Activated CD8-positive, alpha-beta memory T cell treated with anti-CD3 and anti-CD28 coated beads, Interleukin-2, amount 50 U/mL, for 1 hour (primary cell): Measurements from ENCODE around the gene HBA2.
"Not testable (repeated sequence)": the region's sequence is repeated elsewhere in the genome, so short reads cannot be mapped to it uniquely, and the experiment has no call there.

Experiments used
- DNase-seq: peaks from one replicate; pipeline ENCODE4 v3.0.0-alpha.2; 2020; ENCODE audit errors: extremely low read depth

HBA2 gene

DNA sequence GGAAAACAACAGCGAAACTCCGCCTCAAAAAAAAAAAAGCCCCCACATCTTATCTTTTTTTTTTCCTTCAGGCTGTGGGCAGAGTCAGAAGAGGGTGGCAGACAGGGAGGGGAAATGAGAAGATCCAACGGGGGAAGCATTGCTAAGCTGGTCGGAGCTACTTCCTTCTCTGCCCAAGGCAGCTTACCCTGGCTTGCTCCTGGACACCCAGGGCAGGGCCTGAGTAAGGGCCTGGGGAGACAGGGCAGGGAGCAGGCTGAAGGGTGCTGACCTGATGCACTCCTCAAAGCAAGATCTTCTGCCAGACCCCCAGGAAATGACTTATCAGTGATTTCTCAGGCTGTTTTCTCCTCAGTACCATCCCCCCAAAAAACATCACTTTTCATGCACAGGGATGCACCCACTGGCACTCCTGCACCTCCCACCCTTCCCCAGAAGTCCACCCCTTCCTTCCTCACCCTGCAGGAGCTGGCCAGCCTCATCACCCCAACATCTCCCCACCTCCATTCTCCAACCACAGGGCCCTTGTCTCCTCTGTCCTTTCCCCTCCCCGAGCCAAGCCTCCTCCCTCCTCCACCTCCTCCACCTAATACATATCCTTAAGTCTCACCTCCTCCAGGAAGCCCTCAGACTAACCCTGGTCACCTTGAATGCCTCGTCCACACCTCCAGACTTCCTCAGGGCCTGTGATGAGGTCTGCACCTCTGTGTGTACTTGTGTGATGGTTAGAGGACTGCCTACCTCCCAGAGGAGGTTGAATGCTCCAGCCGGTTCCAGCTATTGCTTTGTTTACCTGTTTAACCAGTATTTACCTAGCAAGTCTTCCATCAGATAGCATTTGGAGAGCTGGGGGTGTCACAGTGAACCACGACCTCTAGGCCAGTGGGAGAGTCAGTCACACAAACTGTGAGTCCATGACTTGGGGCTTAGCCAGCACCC, 2.6 kb downstream of the HBA2 start:
- DNase-seq, result no peak

- DNase-seq, result not testable (repeated sequence)
These were observed 3.3 kb downstream of the HBA2 start for GRCh38 chr16:176006-176405.

DNA sequence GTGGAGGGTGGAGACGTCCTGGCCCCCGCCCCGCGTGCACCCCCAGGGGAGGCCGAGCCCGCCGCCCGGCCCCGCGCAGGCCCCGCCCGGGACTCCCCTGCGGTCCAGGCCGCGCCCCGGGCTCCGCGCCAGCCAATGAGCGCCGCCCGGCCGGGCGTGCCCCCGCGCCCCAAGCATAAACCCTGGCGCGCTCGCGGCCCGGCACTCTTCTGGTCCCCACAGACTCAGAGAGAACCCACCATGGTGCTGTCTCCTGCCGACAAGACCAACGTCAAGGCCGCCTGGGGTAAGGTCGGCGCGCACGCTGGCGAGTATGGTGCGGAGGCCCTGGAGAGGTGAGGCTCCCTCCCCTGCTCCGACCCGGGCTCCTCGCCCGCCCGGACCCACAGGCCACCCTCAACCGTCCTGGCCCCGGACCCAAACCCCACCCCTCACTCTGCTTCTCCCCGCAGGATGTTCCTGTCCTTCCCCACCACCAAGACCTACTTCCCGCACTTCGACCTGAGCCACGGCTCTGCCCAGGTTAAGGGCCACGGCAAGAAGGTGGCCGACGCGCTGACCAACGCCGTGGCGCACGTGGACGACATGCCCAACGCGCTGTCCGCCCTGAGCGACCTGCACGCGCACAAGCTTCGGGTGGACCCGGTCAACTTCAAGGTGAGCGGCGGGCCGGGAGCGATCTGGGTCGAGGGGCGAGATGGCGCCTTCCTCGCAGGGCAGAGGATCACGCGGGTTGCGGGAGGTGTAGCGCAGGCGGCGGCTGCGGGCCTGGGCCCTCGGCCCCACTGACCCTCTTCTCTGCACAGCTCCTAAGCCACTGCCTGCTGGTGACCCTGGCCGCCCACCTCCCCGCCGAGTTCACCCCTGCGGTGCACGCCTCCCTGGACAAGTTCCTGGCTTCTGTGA, 4.1 kb downstream of the HBA2 start, which contains the start of gene HBA1:
Gene HBA1 (plus strand): TSS at position 204 of the 906 bp plus-strand sequence. CDS start 37 bp downstream, at position 241.
- not testable (repeated sequence) for DNase-seq

DNA sequence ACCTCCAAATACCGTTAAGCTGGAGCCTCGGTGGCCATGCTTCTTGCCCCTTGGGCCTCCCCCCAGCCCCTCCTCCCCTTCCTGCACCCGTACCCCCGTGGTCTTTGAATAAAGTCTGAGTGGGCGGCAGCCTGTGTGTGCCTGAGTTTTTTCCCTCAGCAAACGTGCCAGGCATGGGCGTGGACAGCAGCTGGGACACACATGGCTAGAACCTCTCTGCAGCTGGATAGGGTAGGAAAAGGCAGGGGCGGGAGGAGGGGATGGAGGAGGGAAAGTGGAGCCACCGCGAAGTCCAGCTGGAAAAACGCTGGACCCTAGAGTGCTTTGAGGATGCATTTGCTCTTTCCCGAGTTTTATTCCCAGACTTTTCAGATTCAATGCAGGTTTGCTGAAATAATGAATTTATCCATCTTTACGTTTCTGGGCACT, 4.7 kb downstream of the HBA2 start:
- DNase-seq, result no peak

DNA sequence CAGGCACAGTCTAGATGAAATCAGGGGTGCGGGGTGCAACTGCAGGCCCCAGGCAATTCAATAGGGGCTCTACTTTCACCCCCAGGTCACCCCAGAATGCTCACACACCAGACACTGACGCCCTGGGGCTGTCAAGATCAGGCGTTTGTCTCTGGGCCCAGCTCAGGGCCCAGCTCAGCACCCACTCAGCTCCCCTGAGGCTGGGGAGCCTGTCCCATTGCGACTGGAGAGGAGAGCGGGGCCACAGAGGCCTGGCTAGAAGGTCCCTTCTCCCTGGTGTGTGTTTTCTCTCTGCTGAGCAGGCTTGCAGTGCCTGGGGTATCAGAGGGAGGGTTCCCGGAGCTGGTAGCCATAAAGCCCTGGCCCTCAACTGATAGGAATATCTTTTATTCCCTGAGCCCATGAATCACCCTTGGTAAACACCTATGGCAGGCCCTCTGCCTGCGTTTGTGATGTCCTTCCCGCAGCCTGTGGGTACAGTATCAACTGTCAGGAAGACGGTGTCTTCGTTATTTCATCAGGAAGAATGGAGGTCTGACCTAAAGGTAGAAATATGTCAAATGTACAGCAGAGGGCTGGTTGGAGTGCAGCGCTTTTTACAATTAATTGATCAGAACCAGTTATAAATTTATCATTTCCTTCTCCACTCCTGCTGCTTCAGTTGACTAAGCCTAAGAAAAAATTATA, 5.4 kb downstream of the HBA2 start:
- DNase-seq, result no peak

- no peak for DNase-seq
These were observed 6.0 kb downstream of the HBA2 start for GRCh38 chr16:178668-179015.

- no peak for DNase-seq
These were observed 6.8 kb downstream of the HBA2 start for GRCh38 chr16:179211-180092.

DNA sequence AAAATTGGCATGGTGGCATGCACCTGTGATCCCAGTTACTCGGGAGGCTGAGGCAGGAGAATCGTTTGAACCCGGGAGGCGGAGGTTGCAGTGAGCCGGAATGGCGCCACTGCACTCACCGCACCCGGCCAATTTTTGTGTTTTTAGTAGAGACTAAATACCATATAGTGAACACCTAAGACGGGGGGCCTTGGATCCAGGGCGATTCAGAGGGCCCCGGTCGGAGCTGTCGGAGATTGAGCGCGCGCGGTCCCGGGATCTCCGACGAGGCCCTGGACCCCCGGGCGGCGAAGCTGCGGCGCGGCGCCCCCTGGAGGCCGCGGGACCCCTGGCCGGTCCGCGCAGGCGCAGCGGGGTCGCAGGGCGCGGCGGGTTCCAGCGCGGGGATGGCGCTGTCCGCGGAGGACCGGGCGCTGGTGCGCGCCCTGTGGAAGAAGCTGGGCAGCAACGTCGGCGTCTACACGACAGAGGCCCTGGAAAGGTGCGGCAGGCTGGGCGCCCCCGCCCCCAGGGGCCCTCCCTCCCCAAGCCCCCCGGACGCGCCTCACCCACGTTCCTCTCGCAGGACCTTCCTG, 7.5 kb downstream of the HBA2 start, which contains the start of gene HBQ1:
Gene HBQ1 (plus strand): TSS at position 359 of the 575 bp plus-strand sequence. CDS start 28 bp downstream, at position 387.
- no peak for DNase-seq

DNA sequence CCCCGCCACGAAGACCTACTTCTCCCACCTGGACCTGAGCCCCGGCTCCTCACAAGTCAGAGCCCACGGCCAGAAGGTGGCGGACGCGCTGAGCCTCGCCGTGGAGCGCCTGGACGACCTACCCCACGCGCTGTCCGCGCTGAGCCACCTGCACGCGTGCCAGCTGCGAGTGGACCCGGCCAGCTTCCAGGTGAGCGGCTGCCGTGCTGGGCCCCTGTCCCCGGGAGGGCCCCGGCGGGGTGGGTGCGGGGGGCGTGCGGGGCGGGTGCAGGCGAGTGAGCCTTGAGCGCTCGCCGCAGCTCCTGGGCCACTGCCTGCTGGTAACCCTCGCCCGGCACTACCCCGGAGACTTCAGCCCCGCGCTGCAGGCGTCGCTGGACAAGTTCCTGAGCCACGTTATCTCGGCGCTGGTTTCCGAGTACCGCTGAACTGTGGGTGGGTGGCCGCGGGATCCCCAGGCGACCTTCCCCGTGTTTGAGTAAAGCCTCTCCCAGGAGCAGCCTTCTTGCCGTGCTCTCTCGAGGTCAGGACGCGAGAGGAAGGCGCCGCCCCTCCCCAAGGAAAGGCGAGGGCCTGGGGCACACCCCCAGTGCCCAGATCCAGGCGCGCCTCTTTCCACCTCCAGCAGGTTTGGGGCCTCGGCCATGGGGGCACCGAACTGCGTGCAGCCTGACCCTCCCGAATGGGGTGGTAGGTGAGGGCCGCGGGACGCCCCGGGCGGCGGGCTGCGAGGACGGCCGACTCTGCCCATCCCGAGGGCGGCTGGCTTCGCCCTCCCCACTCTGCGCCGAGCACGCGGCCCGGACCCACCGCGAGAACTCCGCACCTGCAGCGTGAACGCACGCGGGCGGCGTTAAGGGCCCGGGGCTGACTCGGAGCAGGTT, 8.2 kb downstream of the HBA2 start:
- no peak for DNase-seq

- DNase-seq, result peak; percentile 47
These were observed 8.9 kb downstream of the HBA2 start for GRCh38 chr16:181565-182021.

- DNase-seq, result no peak
These were observed 10.3 kb downstream of the HBA2 start for GRCh38 chr16:183005-183404.

DNA sequence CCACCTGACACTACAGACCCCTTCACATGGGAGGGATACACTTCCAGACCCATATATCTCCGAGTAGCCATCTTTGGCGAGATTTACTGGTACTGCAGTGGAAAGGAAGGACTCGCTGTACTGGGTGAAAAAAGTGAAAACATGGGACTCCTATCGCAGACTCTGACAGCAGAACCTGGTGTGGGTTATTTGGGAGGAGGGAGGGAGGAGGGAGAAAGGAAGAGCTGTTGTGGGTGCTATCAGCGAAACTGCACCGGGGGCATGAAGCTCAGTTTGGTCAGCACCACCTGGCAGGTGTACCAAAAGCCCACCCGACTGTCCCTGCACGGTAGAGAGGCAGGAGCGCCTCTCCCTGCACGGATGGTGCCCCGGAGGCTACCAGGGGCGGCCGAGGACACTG, 12.5 kb downstream of the HBA2 start:
- DNase-seq, result no peak

GRCh38 chr16:185691-186090, 13.0 kb downstream of the HBA2 start:
- DNase-seq, result no peak

- DNase-seq, result no peak
These were observed 14.7 kb downstream of the HBA2 start for GRCh38 chr16:187330-187729.

GRCh38 chr16:188674-189073, 16.0 kb downstream of the HBA2 start:
- DNase-seq, result no peak

- DNase-seq, result no peak
These were observed 17.0 kb downstream of the HBA2 start for GRCh38 chr16:189604-190186.

DNA sequence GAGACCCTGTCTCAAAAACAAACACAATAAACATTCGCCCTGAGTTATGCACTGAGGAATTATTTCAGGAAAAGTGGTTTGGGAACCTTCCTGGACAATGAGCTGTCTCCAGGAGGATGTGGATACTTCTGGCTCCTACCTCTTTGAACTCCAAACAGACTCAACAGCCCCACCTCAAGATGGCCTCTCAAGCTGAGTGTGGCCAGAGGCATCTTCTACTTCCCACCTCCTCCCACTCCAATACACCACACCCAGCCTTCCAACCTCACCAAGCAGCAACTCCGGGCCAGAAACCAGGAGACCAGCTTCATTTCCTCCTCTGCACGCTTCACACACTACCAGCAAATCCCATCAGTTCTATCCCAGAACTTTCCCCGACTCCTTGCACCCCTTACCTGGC, 19.2 kb downstream of the HBA2 start:
- DNase-seq, result no peak

GRCh38 chr16:192686-193085, 20.0 kb downstream of the HBA2 start:
- DNase-seq, result no peak

GRCh38 chr16:193441-193840, 20.8 kb downstream of the HBA2 start:
- DNase-seq, result no peak
